Gastrocnemius medialis (tissue), 4 donors: ENCODE results near the gene IYD.

Experiments used
- CTCF ChIP-seq, 5 experiments: fragments of 450-650 bp in 3 of 5; fragments of 200-600 bp in 2 of 5; sonication (generic) in 2 of 5; IDR thresholded peaks in 4 of 5; conservative IDR thresholded peaks in 1 of 5; 1 replicate in 4 of 5; 2 replicates in 1 of 5; pipeline ENCODE4 v1.5.1; 2016 to 2019; ENCODE audit warnings: antibody characterized with exemption in 5 of 5, mild to moderate bottlenecking in 3 of 5, moderate library complexity in 3 of 5
- POLR2A ChIP-seq, 2 donors: fragments of 450-650 bp; IDR thresholded peaks; one replicate each; pipeline ENCODE4 v1.6.1; 2017; ENCODE audit warnings: antibody characterized with exemption in 2 of 2, mild to moderate bottlenecking in 2 of 2, moderate library complexity in 2 of 2

GRCh38 chr6:150439373-150439772 is 70.6 kb downstream of the IYD start:
- no peak for TF ChIP-seq POLR2A (IDR thresholded peaks at IDR 0.05)
- TF ChIP-seq CTCF (IDR thresholded peaks at IDR 0.05 in 4 of 5, conservative IDR thresholded peaks at IDR 0.05 in 1 of 5), result no peak
